Measurements from ENCODE around the gene SPARC.

SPARC gene

DNA sequence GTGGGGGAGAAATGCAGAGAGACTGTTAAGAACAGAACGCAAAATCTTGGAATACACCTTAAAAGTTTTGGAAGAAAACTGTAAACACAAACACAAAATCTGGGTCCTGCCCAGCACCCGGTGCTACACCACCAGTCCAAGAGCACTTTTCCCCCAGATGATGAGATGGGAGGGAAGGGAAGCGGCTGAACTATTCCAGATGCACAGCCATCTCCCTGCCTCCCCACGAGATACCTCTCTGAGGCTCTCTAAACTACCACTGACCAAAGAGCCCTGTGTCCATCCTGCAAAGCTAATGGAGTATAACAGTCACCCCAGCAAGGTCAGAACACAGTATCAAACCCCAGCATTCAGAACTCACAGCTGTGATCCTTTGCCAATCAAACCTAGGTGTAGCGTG is 8.0 kb downstream of the SPARC start:
- DNase-seq (ENCODE audit: low spot score): no peak

- DNase-seq (ENCODE audit: low spot score): no peak
These were observed 8.8 kb downstream of the SPARC start for GRCh38 chr5:151677776-151678545.

DNA sequence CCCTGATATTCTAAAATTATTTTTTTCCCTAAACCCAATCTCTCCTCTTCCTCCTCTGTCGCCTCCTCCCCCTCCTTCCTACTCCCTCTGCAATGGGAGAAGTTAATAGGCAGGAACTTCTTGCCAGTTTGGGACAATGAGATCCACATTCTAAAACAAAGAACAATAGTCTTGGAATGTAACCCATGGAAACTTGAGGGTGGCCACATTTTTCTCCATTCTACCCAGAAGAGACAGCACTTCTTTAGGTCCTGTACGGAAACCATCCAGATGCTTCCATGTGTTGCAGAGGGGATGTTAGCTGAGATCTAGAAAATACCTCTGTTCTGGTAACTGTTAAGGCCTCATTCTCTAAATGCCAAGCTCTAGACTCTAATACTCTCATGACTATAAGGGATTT is 10.0 kb downstream of the SPARC start:
- DNase-seq (ENCODE audit: low spot score): no peak

GRCh38 chr5:151676314-151676712 is 10.4 kb downstream of the SPARC start:
- DNase-seq (ENCODE audit: low spot score): no peak

GRCh38 chr5:151675611-151676313 is 11.0 kb downstream of the SPARC start:
- no peak for DNase-seq (ENCODE audit: low spot score)

- DNase-seq (ENCODE audit: low spot score): no peak
These were observed 11.8 kb downstream of the SPARC start for GRCh38 chr5:151674626-151675610.

DNA sequence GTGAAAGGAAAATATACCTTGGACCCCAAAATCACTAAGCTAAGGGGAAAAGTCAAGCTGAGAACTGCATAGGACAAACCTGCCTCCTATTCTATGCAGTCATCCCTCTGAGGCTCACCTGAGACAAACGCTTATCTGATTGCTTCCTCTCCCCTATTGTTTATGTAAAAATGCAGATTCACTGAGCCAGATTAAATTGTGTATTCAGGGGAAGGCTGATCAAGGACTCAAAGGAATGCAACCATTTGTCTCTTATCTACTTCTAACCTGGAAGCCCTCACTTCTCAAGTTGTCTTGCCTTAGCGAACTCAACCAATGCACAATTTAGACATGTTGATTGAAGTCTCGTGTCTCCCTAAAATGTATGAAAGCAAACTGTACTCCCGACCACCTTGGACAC is 13.3 kb downstream of the SPARC start:
- DNase-seq (ENCODE audit: low spot score): no peak

GRCh38 chr5:151672516-151672915 is 14.2 kb downstream of the SPARC start:
- DNase-seq (ENCODE audit: low spot score): no peak

GRCh38 chr5:151671950-151672349 is 14.8 kb downstream of the SPARC start:
- no peak for DNase-seq (ENCODE audit: low spot score)

DNA sequence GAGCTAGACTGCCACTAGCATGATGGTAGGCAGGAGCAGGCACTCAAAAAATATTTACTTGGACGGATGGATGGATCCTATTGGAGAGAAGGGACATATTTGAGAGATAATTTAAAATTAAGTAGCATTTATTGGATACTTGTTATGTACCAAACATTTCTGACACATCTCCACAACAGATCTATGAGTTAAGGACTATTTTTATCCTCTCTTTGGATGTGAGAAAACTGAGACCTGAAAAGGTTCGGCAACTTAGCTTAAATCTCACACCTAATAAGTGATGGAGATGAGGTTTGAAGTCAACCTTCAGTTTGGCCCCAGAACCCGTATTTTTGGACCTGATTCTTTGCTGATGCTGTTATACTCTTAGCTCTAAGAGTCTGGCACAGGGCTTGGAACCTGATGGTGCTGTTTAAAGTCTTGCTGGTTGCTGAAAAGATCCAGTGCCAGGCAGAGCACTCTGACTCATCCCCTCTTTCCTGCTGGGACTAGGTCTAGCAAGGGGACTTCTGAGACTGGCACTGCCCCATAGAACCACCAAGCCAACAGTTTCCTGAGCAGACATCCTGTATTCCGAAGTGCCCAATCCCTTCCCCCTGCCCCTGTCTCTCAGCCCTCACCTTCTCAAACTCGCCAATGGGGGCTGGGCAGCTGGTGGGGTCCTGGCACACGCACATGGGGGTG is 15.6 kb downstream of the SPARC start:
- DNase-seq (ENCODE audit: low spot score): no peak

DNA sequence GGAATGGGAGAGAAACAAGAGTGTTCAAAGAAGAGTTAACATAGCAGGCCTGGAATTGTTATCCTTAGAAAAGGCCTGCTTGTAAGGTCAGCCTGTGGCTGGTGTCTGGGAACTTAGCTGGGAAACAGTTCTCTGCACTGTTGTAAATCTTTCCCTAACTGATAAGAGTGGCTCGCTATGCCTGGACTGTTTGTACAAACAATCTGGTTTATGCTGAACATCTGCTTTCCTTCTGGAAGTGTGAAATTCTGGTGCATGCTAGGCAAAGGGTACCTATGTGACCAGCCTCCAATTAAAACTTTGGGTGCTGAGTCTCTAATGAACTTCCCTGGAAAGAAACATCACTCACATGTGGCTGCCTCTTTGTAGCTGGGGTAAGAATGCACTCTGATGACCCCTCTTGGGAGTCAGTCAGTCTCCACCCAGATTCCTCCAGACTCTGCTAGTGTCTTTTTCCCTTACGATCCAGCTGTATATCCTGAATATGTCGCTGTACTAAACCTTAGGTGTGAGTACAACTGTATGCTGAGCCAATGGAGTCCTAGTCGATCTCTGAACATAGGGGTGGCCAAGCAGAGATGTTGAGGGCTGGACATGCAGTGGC is 16.5 kb downstream of the SPARC start:
- DNase-seq (ENCODE audit: low spot score): no peak

GRCh38 chr5:151667083-151667482 is 19.6 kb downstream of the SPARC start:
- no peak for DNase-seq (ENCODE audit: low spot score)

- no peak for DNase-seq (ENCODE audit: low spot score)
These were observed 21.1 kb downstream of the SPARC start for GRCh38 chr5:151665613-151666012.

- DNase-seq (ENCODE audit: low spot score): no peak
These were observed 21.8 kb downstream of the SPARC start for GRCh38 chr5:151664694-151665585.

DNA sequence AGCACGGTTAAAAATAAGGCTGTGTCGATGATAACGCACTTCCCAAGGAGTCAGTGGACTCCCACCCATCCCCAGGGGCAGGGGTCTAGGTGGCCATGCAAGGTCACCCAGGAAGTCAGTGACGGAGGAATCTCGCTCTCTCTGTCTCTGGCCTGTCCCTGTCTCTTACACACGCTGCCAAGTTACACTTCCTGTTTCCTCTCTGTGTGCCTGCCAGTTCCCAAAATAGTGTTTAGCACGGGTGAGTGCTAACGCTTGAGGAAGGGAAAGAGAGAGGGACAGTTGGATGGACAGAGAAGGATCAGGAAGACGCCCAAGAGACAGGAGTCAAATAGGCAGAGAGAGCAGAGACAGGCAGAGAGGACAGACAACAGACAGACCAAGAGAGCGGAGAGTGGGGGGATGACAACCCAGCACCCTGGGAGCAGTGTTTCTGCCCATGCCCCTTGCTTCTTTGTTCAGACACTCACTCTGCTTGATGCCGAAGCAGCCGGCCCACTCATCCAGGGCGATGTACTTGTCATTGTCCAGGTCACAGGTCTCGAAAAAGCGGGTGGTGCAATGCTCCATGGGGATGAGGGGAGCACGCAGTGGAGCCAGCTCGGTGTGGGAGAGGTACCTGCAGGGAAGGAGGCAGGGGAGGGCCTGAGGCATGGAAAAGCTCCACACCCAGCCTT is 23.0 kb downstream of the SPARC start:
- peak; percentile 38 for DNase-seq (ENCODE audit: low spot score)

GRCh38 chr5:151662805-151663204 is 23.9 kb downstream of the SPARC start:
- DNase-seq (ENCODE audit: low spot score): no peak

DNA sequence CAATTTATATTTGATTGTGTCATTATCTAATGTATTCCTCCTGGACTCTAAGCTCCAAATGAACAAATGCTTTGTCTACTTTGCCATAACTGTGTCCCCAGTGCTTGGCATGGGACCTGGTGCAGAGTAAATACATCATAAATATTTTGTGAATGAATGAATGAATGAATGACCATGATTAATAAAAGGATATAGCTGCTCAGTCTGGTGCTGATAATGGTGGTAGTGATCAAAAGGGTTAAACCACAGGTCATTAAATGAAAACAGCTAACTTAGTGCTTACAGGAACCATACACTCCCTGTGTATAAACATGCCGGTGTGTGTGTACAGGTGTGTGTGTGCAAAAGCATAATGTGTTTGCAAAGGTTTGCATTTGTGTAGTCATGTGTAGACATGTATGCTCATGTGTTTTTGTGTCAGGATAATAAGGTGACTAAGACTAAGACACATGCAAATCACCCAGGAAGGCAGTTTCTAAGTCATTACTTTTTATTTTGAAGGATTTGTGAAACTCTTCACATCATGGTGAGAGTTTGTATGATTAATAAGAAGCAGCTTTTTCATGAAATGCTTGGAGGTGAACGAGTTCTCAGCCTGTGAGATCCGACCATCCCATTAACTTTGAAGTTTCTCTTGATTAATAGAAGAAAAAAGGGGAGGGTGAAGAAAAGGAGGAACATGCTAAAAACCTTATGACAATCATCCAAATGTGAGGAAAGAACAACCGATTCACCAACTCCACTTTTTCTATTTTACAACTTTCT is 24.6 kb downstream of the SPARC start:
- no peak for DNase-seq (ENCODE audit: low spot score)

- DNase-seq (ENCODE audit: low spot score): no peak
These were observed 25.9 kb downstream of the SPARC start for GRCh38 chr5:151660616-151661495.

All from NAMALWA (cell line).